GM19395 (cell line): ENCODE results near the gene SIGLEC11.
"Not testable (repeated sequence)": the region's sequence is repeated elsewhere in the genome, so short reads cannot be mapped to it uniquely, and the experiment has no call there.

ENCODE experiments used
- ATAC-seq: cut with Tn5 transposase; IDR thresholded peaks from one replicate; pipeline ENCODE4 v1.9.1; 2021; ENCODE audit warnings: mild to moderate bottlenecking, moderate library complexity; ENCODE audit not compliant: unreplicated experiment

SIGLEC11 gene

GRCh38 chr19:49981603-49982593 is 20.9 kb upstream of the SIGLEC11 start:
- no peak for ATAC-seq

- no peak for ATAC-seq
These were observed 17.4 kb upstream of the SIGLEC11 start for GRCh38 chr19:49978324-49978723.

DNA sequence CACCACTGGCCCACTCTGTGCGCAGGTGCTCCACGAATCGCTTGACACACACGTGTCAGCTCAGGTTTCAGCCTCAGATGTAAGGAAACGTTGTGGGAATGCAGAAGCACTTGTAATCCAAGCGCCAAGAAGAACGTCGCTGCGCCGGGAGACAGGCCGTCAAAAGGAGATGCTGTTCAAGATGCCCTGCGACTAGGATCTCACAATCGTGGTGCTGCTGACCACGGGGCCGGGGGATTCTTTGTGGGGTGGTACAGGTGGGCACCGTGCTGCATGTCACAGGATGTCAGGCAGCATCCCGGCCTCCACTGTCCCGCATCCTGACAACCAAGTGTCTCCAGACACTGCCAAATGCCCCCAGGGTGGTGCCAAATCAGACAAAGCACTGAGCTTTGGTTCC is 16.9 kb upstream of the SIGLEC11 start:
- ATAC-seq, result no peak

GRCh38 chr19:49977076-49977475 is 16.1 kb upstream of the SIGLEC11 start:
- no peak for ATAC-seq

DNA sequence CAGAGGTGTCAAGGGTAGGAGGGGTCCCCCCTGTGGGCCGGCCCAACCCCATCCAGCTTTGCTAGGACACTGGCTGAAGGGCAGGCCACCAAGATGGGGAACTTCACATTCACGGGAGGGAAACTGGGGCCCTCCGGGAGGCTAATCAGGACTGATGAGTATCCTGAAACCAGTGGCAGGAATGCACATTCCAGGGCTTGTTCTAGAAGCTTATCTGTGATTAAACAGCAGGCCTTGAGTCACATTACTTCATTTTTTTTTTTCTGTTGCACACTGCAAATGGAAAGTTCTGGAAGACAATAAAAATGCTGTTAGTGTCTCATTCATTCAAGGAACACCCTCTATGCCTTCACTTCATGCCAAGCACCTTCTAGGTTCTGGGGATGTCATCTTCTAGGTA is 15.5 kb upstream of the SIGLEC11 start:
- no peak for ATAC-seq

DNA sequence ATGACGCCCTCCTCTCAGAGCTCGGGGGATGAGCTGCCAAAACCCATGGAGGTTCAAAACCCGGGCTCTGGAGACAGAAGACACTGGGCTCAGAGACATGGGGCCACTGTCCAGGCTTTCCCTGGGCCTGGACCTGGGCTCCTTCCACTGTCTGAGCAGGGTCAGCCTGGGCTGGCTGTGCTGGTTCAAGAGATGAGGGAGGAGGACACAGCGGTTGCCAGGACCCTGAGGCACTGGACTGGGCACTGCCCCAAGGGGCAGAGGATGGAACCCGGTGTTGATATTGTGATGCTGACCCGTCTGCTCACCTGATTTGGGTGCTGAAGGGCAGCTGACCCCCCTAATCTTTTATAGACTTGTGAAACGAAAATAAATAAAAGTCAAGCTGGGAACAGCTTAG is 14.1 kb upstream of the SIGLEC11 start:
- no peak for ATAC-seq

DNA sequence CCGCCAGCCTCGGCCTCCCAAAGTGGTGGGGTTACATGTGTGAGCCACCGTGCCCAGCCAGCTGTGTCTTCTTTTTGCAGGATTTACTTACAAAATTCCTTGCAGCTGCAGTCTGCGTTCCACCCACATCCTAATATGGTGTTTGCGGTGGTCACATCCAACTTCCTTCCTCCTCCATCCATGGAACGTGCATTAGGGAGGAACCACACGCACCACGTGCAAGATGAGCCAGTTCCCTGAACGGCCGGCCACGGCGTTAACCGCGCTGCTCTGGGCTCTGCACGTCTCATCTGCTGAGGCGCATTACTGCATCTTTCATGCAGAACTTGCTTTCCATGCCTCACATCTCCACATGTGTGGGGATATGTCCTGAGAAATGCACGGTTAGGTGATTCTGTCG is 13.0 kb upstream of the SIGLEC11 start:
- ATAC-seq, result no peak

GRCh38 chr19:49972841-49973240 is 11.9 kb upstream of the SIGLEC11 start:
- ATAC-seq, result no peak

DNA sequence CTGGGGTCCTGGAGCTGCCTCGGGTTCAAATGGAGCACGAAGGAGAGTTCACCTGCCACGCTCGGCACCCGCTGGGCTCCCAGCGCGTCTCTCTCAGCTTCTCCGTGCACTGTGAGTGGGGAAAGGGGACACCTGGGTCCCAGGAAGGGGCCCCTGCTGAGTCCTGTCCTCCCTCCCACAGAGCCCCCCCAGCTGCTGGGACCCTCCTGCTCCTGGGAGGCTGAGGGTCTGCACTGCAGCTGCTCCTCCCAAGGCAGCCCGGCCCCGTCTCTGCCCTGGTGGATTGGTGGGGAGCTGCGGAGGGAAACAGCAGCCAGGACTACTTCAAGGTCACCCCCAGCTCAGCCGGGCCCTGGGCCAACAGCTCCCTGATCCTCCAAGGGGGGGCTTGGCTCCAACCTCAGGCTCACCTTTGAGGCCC is 11.0 kb upstream of the SIGLEC11 start:
- no peak for ATAC-seq

DNA sequence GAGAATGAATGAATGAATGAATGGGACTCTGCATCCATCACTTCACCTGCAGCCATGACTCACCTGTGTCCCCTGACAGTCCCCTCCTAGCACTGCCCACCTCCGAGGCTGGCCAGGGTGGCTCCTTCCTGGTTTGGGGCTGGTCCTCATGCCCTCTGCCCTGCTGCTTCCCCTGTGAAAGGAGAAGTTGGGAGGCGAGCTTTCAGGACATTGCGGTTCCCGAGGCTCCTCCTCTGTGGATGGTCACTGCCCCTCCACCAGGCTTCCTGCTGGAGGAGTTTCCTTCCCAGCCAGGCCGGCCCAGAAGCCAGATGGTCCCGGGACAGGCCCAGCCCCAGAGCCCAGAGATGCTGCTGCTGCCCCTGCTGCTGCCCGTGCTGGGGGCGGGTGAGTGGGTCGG is 8.4 kb upstream of the SIGLEC11 start:
- not testable (repeated sequence) for ATAC-seq

DNA sequence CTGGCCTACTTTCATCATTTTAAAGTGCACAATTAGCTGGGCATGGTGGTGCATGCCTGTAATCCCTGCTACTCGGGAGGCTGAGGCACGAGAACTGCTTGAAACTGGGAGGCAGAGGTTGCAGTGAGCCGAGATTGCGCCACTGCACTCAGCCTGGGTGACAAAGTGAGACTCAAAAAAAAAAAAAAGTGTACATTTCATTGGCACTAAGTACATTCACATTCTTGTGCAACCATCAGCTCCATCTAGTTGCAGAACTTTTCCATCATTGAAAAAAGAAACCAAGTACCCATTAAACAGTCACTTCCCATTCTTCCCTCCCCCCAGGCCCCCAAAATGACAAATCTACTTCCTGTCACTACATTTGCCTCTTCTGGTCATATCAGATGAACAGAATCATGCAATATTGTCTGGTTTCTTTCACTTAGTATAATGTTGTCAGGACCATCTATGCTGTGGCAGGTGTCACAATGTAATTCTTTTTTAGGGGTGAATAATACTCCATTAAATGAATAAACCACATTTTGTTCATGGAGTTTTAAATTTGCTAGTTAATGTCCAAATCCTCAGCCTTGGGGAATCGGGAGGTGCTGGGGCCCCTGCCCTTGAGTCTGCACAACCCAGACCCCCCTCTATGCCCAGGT is 7.4 kb upstream of the SIGLEC11 start:
- no peak for ATAC-seq

DNA sequence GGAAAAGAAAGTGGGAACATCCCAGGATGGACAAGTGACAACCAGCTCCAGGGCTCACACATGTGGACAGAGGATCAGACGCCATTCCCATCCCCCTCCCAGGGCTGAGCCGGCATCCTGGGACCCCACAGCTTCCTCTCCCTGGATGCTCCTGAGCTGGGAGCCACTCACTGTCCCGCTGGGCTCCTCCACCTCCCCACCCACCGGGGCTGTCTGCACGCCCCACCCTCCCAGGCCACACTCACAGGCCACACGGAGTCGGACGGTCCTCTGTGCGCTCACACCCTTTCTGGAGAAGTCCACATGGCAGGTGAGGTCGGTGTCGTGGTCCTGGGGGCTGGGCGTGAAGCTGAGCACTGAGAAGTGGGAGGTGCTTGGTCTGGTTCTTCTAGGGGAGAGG is 1.1 kb downstream of the SIGLEC11 start:
- ATAC-seq, result not testable (repeated sequence)

GRCh38 chr19:49958596-49958995 is 2.4 kb downstream of the SIGLEC11 start:
- not testable (repeated sequence) for ATAC-seq

GRCh38 chr19:49958144-49958543 is 2.8 kb downstream of the SIGLEC11 start:
- ATAC-seq, result not testable (repeated sequence)

DNA sequence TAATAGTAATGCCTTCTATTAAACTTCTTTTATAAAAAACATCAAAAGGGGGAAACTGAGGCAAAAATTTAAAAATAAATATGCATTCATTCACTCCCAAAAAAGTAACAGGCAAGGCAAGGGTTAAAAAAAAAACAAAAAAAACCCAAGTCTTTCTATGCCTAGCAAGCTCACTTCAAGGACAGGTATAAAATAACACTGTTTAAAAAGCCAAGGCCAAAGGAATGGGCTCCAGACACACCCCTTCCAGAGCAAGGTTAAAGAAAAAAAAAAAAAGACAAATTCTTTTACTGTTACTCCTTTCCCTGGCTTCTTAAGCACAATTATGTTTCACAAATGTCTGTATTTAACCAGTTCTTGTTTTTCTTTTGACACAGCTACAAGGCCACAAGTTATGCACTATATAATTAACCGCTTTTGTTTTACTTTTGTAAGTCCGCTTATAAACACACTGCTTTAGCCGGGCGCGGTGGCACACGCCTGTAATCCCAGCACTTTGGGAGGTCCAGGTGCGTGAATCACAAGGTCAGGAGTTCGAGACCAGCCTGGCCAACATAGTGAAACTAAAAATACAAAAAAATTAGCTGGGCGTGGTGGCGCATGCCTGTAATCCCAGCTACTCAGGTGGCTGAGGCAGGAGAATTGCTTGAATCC is 3.6 kb downstream of the SIGLEC11 start:
- no peak for ATAC-seq

DNA sequence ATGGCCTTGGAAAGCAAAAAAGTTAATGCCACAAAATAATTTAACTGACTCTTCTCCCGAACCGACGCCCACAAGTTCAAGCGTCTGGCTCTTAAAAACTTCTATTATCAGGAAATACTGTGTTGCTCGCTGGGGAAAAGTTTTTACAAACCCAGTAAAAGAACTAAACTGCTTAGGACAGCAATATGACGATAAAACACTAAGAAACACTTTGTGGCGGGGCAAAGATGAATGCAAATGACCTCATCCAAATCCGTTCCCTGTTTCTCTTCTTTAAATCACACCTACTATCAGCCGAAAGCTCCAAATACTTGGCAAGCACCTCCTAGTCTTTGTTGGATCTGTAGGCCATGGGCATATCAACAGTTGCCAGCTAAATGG is 4.9 kb downstream of the SIGLEC11 start:
- no peak for ATAC-seq

DNA sequence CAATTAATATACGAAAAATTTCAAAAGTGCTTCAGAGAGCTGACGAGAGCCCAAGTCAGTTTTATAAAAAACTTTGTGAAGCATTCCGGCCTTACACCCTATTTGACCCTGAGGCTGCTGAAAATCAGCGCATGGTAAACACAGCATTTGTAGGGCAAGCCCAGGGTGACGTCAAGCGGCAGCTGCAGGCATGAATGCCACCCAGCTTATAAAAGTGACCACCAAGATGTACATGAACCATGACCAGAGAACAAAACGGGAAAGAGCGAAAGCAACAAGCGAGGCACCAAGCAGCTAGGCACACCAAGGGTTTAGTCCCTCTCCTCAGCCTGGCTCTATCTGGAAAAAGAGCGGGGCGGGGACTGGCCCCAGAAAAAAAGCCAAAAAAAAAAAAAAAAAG is 6.0 kb downstream of the SIGLEC11 start:
- no peak for ATAC-seq

- ATAC-seq, result no peak
These were observed 6.7 kb downstream of the SIGLEC11 start for GRCh38 chr19:49954092-49954829.

DNA sequence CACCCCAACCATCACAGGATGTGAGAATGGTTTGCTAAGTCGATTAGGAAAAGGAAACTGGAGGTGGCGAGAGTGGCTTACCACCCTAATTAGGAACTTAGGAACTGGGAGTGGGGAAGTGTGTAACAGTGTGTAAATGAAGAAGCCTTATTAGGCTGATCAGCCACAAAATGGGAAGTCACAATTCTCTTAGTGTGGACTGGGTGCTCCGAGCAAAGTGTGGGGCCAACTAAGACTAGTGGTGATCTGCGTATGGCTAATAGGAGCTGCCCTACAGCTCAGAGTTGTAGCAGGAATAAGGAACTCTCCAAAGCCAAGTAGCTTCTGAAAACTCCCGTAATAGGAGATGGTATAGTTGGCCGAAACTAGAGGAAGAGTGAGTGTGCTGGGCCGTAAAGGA is 7.6 kb downstream of the SIGLEC11 start:
- ATAC-seq, result no peak

GRCh38 chr19:49952906-49953305 is 8.1 kb downstream of the SIGLEC11 start:
- ATAC-seq, result no peak

DNA sequence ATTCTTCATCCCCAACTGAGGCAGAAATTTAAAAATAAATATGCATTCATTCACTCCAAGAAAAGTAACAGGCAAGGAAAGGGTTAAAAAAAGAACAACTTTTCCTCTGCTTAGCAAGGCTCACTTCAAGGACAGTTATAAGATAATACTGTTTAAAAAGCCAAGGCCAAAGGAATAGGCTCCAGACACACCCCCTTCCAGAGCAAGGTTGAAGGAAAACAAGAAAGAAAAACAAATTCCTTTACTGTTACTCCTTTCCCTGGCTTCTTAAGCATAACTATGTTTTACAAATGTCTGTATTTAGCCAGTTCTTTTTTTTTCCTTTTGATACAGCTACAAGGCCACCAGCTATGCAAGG is 8.5 kb downstream of the SIGLEC11 start:
- no peak for ATAC-seq
